ENCODE measurements around the gene HCN2. TPM values are rescaled to one million over a fixed set of nuclear protein-coding genes. Genes with fewer than 3 reads are reported as not detected.

HCN2 gene
- polyA plus RNA-seq, 1 experiment = 1.5 TPM

DNA sequence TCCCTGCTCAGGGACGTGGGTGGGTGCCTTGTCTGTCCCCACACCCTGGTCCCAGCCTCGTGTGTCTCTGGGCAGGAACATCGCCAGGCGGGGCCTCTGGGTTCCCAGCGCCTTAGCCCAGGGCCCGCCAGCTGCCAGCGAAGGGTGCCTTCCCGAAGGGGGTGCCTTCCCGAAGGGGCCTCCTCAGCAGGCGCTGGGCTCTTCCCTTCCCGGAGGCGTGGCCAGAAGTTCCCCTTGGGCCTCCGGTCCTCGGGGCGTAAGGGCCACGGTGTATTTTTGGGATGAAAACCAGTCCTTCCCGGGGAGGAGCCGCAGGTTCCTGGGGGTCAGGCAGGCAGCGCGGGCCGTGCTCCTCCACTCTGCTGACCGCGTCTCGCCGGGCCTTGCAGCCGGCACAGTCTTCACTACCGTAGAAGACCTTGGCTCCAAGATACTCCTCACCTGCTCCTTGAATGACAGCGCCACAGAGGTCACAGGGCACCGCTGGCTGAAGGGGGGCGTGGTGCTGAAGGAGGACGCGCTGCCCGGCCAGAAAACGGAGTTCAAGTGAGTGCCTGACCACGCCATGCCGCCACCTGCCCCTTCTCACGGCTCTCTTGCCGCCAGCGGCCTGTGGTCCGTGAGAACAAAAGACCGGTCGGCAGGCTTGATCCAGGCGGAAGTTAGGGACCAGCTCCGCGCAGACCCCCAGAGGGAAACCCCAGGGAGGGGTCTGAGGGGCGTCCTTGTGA lies 10.4 kb upstream of the HCN2 start:
- CTCF ChIA-PET = no interaction called here
- H3K36me3 ChIP-seq (ENCODE audit: control insufficient read depth, insufficient read depth, low read length) = peaks cover 21% of the 10 kb centered on the region
- POLR2A ChIA-PET = no interaction called here
- DNase-seq (ENCODE audit: low read depth) = no peak
- TF ChIP-seq, protein P1, sequence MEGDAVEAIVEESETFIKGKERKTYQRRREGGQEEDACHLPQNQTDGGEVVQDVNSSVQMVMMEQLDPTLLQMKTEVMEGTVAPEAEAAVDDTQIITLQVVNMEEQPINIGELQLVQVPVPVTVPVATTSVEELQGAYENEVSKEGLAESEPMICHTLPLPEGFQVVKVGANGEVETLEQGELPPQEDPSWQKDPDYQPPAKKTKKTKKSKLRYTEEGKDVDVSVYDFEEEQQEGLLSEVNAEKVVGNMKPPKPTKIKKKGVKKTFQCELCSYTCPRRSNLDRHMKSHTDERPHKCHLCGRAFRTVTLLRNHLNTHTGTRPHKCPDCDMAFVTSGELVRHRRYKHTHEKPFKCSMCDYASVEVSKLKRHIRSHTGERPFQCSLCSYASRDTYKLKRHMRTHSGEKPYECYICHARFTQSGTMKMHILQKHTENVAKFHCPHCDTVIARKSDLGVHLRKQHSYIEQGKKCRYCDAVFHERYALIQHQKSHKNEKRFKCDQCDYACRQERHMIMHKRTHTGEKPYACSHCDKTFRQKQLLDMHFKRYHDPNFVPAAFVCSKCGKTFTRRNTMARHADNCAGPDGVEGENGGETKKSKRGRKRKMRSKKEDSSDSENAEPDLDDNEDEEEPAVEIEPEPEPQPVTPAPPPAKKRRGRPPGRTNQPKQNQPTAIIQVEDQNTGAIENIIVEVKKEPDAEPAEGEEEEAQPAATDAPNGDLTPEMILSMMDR (IDR thresholded peaks at IDR 0.05; ENCODE audit: insufficient read depth, low read depth, low read length) = no peak
- no peaks in the 10 kb centered on the region for H3K27me3 ChIP-seq (ENCODE audit: control insufficient read depth, insufficient read depth, low read length)
- no peak overlapping the region for H3K4me3 ChIP-seq (ENCODE audit: low read depth, low read length)

GRCh38 chr19:579842-580155 lies 9.9 kb upstream of the HCN2 start:
- Histone ChIP-seq H3K36me3 (ENCODE audit: control insufficient read depth, insufficient read depth, low read length) (peaks cover 21% of the 10 kb centered on the region), H3K27me3 (ENCODE audit: control insufficient read depth, insufficient read depth, low read length) (no peaks in the 10 kb centered on the region), H3K4me3 (ENCODE audit: low read depth, low read length) (no peak overlapping the region)
- ChIA-PET POLR2A (no interaction called here), CTCF (no interaction called here)
- TF ChIP-seq, protein P1 (IDR thresholded peaks at IDR 0.05; ENCODE audit: insufficient read depth, low read depth, low read length) = no peak
- DNase-seq (ENCODE audit: low read depth) = no peak

DNA sequence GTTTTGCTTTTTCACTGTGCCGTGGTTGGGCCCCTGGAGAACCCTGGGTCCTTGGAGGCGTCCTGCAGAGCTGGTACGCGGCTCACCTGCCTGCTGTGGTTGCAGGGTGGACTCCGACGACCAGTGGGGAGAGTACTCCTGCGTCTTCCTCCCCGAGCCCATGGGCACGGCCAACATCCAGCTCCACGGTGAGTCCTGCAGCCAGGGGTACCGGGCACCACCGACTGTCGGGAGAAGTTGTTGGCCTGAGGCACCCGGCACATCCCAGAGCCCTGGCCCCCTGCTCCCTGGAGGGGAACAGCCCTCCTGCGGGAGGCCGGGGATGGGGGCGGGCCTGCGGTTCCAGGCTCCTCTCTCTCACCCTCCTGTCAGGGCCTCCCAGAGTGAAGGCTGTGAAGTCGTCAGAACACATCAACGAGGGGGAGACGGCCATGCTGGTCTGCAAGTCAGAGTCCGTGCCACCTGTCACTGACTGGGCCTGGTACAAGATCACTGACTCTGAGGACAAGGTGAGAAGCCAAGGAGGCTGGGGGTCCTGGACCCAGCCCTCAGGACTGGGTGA lies 9.3 kb upstream of the HCN2 start:
- POLR2A ChIA-PET = no interaction called here
- H3K36me3 ChIP-seq (ENCODE audit: control insufficient read depth, insufficient read depth, low read length) = peaks cover 21% of the 10 kb centered on the region
- H3K4me3 ChIP-seq (ENCODE audit: low read depth, low read length) = no peak overlapping the region
- TF ChIP-seq, protein P1 (IDR thresholded peaks at IDR 0.05; ENCODE audit: insufficient read depth, low read depth, low read length) = no peak
- no peak for DNase-seq (ENCODE audit: low read depth)
- no peaks in the 10 kb centered on the region for H3K27me3 ChIP-seq (ENCODE audit: control insufficient read depth, insufficient read depth, low read length)
- CTCF ChIA-PET = no interaction called here

DNA sequence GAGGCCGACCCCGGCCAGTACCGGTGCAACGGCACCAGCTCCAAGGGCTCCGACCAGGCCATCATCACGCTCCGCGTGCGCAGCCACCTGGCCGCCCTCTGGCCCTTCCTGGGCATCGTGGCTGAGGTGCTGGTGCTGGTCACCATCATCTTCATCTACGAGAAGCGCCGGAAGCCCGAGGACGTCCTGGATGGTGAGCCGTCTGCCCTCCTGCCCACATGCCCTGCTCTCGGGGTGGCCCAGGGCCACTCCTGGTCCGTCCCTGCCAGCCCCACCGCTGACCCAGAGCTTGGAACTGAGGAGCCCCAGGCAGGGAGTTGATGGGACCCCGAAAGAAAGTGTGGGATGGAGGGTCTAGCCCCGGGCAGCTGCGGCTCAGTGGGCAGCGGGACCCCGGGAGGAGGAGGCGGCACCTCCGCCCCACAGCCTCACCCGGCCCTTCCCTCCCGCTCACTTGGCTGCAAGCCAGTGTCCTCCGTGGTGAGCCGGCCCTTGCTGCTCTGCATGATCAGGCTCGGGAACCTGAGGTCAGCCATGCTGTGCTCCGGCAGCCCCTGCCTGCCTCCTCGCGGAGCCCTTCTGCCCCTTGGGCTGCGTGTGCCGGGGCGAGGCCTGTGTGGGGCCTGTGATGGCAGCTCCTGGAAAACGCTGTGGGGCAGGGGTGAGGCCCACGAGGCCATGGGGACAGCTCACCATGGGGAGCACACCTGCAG lies 8.1 kb upstream of the HCN2 start:
- no peak overlapping the region for H3K4me3 ChIP-seq (ENCODE audit: low read depth, low read length)
- no peak for DNase-seq (ENCODE audit: low read depth)
- H3K36me3 ChIP-seq (ENCODE audit: control insufficient read depth, insufficient read depth, low read length) = peaks cover 21% of the 10 kb centered on the region
- POLR2A ChIA-PET = no interaction called here
- CTCF ChIA-PET = no interaction called here
- TF ChIP-seq, protein P1 (IDR thresholded peaks at IDR 0.05; ENCODE audit: insufficient read depth, low read depth, low read length) = no peak
- no peaks in the 10 kb centered on the region for H3K27me3 ChIP-seq (ENCODE audit: control insufficient read depth, insufficient read depth, low read length)

GRCh38 chr19:582497-583197 lies 7.0 kb upstream of the HCN2 start:
- CTCF ChIA-PET = interaction anchor here (0.6 to 2.2 kb wide), 2 partner anchors 43 to 74 kb away, joined by 4 read pairs; no protein-coding TSS in a partner anchor
- DNase-seq (ENCODE audit: low read depth) = no peak
- Histone ChIP-seq H3K27me3 (ENCODE audit: control insufficient read depth, insufficient read depth, low read length) (no peaks in the 10 kb centered on the region), H3K36me3 (ENCODE audit: control insufficient read depth, insufficient read depth, low read length) (peaks cover 21% of the 10 kb centered on the region), H3K4me3 (ENCODE audit: low read depth, low read length) (no peak overlapping the region)
- POLR2A ChIA-PET = no interaction called here
- TF ChIP-seq, protein P1 (IDR thresholded peaks at IDR 0.05; ENCODE audit: insufficient read depth, low read depth, low read length) = no peak

Measured in BJ (cell line).